ENCODE results near the gene NOC3L. TPM values are rescaled to one million over a fixed set of nuclear protein-coding genes. Genes with fewer than 3 reads are reported as not detected.

The NOC3L gene
- total and polyA plus RNA-seq, 9 of the 15 experiments (the other 6 are each of a cell fraction or from before 2014, with no cell fraction given), result 23.8 to 57.6 (median 32.6) TPM

DNA sequence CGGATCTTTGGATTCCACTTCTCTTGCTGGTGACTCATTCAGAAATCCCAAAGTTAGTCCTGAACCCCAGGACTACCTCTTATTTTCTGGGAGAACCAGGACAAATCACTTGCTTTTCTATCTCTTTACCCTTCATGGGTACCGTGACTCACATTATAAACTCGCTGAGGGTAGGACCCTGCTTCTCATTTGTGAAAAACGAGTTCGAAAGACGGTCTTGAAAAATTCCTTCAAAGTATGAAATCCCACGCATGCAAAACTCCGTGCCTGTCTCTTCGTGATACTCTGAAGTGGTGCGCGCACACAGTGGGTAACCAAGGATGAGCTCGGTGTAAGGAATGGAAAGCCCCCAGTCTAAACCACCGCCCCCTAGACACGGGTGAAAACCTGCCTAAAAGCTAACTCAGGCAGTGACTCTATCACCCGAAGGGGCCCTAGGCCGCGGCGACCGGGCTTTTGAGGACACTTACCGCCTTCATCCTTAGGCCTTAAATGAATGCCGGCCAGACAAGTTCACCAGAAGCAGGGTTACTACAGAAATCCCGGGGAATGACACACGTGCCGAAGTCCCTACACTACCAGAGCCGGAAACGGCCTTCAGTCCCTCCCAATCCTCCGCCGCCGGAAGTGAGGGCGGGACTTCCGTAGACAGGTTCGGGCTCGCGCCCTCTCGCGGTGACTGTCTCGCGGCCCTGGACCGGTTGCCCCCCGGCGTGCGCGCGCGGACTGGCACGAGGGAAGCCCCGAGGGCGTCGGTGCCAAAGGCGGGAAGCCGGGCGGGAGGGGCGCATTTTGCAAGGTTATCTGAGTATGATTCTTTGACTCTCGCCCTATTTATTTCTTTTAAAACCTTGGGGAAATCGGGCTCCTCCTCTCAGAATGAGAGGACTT, at the start of gene NOC3L (continued):
- TF ChIP-seq, protein P1, sequence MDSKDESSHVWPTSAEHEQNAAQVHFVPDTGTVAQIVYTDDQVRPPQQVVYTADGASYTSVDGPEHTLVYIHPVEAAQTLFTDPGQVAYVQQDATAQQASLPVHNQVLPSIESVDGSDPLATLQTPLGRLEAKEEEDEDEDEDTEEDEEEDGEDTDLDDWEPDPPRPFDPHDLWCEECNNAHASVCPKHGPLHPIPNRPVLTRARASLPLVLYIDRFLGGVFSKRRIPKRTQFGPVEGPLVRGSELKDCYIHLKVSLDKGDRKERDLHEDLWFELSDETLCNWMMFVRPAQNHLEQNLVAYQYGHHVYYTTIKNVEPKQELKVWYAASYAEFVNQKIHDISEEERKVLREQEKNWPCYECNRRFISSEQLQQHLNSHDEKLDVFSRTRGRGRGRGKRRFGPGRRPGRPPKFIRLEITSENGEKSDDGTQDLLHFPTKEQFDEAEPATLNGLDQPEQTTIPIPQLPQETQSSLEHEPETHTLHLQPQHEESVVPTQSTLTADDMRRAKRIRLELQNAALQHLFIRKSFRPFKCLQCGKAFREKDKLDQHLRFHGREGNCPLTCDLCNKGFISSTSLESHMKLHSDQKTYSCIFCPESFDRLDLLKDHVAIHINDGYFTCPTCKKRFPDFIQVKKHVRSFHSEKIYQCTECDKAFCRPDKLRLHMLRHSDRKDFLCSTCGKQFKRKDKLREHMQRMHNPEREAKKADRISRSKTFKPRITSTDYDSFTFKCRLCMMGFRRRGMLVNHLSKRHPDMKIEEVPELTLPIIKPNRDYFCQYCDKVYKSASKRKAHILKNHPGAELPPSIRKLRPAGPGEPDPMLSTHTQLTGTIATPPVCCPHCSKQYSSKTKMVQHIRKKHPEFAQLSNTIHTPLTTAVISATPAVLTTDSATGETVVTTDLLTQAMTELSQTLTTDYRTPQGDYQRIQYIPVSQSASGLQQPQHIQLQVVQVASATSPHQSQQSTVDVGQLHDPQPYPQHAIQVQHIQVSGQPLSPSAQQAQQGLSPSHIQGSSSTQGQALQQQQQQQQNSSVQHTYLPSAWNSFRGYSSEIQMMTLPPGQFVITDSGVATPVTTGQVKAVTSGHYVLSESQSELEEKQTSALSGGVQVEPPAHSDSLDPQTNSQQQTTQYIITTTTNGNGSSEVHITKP (IDR thresholded peaks at IDR 0.05; ENCODE audit: partially characterized antibody), result peak; percentile 64
- TF ChIP-seq HSF4 (CRISPR knock-in tag; IDR thresholded peaks at IDR 0.05; ENCODE audit: borderline replicate concordance) (no peak), SIRT6 (IDR thresholded peaks at IDR 0.05; ENCODE audit: low read depth, low read length) (no peak), SAFB2 (IDR thresholded peaks at IDR 0.05; ENCODE audit: borderline replicate concordance, low read depth, low read length, severe bottlenecking) (no peak), PHF21A (IDR thresholded peaks at IDR 0.05; ENCODE audit: borderline replicate concordance, low read depth) (no peak), RBM25 (IDR thresholded peaks at IDR 0.05; ENCODE audit: low read depth, low read length, severe bottlenecking) (no peak), CTCF (IDR thresholded peaks at IDR 0.05 in 2 of 3, conservative IDR thresholded peaks at IDR 0.05 in 1 of 3; ENCODE audit: insufficient read depth in 2 of 3, low read depth in 1 of 3, low read length in 3 of 3) (peak; percentile 69 to 83 (median 70)), ATF7 (IDR thresholded peaks at IDR 0.05) (peak; percentile 37; the same call in 1 of the 2 replicates), CBX3 (IDR thresholded peaks at IDR 0.05; ENCODE audit: borderline replicate concordance in 1 of 2, low read length in 2 of 2) (peak in 1 of 2 experiments; percentile 73; a peak in 1 of 3 replicates), CHAMP1 (IDR thresholded peaks at IDR 0.05) (peak; percentile 63; the same call in 1 of the 2 replicates), TCF3 (CRISPR knock-in tag; IDR thresholded peaks at IDR 0.05) (peak; percentile 11; the same call in 1 of the 2 replicates), CCNT2 (IDR thresholded peaks at IDR 0.05; ENCODE audit: borderline replicate concordance, extremely low read depth, insufficient read length, low read depth, low read length) (peak; percentile 53), MAZ (CRISPR knock-in tag; conservative IDR thresholded peaks at IDR 0.05 in 1 of 2, IDR thresholded peaks at IDR 0.05 in 1 of 2) (peak; percentile 61 to 76; a peak in 3 of 4 replicates), LEF1 (IDR thresholded peaks at IDR 0.05) (no peak)
- TF ChIP-seq, protein P2, sequence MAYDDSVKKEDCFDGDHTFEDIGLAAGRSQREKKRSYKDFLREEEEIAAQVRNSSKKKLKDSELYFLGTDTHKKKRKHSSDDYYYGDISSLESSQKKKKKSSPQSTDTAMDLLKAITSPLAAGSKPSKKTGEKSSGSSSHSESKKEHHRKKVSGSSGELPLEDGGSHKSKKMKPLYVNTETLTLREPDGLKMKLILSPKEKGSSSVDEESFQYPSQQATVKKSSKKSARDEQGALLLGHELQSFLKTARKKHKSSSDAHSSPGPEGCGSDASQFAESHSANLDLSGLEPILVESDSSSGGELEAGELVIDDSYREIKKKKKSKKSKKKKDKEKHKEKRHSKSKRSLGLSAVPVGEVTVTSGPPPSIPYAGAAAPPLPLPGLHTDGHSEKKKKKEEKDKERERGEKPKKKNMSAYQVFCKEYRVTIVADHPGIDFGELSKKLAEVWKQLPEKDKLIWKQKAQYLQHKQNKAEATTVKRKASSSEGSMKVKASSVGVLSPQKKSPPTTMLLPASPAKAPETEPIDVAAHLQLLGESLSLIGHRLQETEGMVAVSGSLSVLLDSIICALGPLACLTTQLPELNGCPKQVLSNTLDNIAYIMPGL (CRISPR knock-in tag; IDR thresholded peaks at IDR 0.05), result 0 out of 2 replicates have a peak, but pooled peaks have one; percentile 51
